ENCODE data around the gene PSAPL1. TPM values are rescaled to one million over a fixed set of nuclear protein-coding genes. Genes with fewer than 3 reads are reported as not detected.

The PSAPL1 gene
- total RNA-seq, 1 experiment from 2014 or later, result not detected

- DNase-seq (ENCODE audit: unreplicated experiment), result no peak
- ChIA-PET CTCF (interaction anchor here (0.8 to 4.8 kb wide), 10 partner anchors 9 to 343 kb away, joined by 3 to 29 read pairs (median 5); partner anchors contain the start of gene SORCS2), POLR2A (no interaction called here)
- BruUV-seq (replicated peaks), result no TSS peak
- H3K27me3 Mint-ChIP-seq (ENCODE audit: insufficient read depth, unreplicated experiment), result no peaks in the 10 kb centered on the region
- H3K4me1 Mint-ChIP-seq (ENCODE audit: insufficient read depth, unreplicated experiment), result peaks cover 10% of the 10 kb centered on the region
- H3K9me3 Mint-ChIP-seq (ENCODE audit: unreplicated experiment), result no peaks in the 10 kb centered on the region
- no peak overlapping the region for H3K27ac Mint-ChIP-seq (ENCODE audit: low read depth, unreplicated experiment)
- no peaks in the 10 kb centered on the region for H3K36me3 Mint-ChIP-seq (ENCODE audit: insufficient read depth, unreplicated experiment)
- intact Hi-C loops (cut with micrococcal nuclease), result loop anchor here (5.0 kb wide), 1 partner anchor 134 kb away; no protein-coding TSS in a partner anchor
- H3K4me3 Mint-ChIP-seq (ENCODE audit: unreplicated experiment), result no peak overlapping the region
- no peak for TF ChIP-seq CTCF (IDR thresholded peaks at IDR 0.05; ENCODE audit: unreplicated experiment)
Measured at GRCh38 chr4:7461230-7461629, 26.5 kb upstream of the PSAPL1 start.

GRCh38 chr4:7460566-7460965 lies 25.8 kb upstream of the PSAPL1 start:
- peaks cover 10% of the 10 kb centered on the region for H3K4me1 Mint-ChIP-seq (ENCODE audit: insufficient read depth, unreplicated experiment)
- DNase-seq (ENCODE audit: unreplicated experiment), result no peak
- no peaks in the 10 kb centered on the region for H3K36me3 Mint-ChIP-seq (ENCODE audit: insufficient read depth, unreplicated experiment)
- H3K9me3 Mint-ChIP-seq (ENCODE audit: unreplicated experiment), result no peaks in the 10 kb centered on the region
- no peak overlapping the region for H3K27ac Mint-ChIP-seq (ENCODE audit: low read depth, unreplicated experiment)
- no peak overlapping the region for H3K4me3 Mint-ChIP-seq (ENCODE audit: unreplicated experiment)
- BruUV-seq (replicated peaks), result no TSS peak
- POLR2A ChIA-PET, result no interaction called here
- intact Hi-C loops (cut with micrococcal nuclease), result loop anchor here (5.0 kb wide), 1 partner anchor 133 kb away; no protein-coding TSS in a partner anchor
- CTCF ChIA-PET, result interaction anchor here (0.7 to 4.8 kb wide), 7 partner anchors 10 to 344 kb away, joined by 3 to 29 read pairs (median 4); partner anchors contain the start of gene SORCS2
- TF ChIP-seq CTCF (IDR thresholded peaks at IDR 0.05; ENCODE audit: unreplicated experiment), result no peak
- H3K27me3 Mint-ChIP-seq (ENCODE audit: insufficient read depth, unreplicated experiment), result no peaks in the 10 kb centered on the region

- H3K9me3 Mint-ChIP-seq (ENCODE audit: unreplicated experiment), result no peaks in the 10 kb centered on the region
- no peaks in the 10 kb centered on the region for H3K27me3 Mint-ChIP-seq (ENCODE audit: insufficient read depth, unreplicated experiment)
- no peak for TF ChIP-seq CTCF (IDR thresholded peaks at IDR 0.05; ENCODE audit: unreplicated experiment)
- intact Hi-C loops (cut with micrococcal nuclease), result no loop called here
- no TSS peak for BruUV-seq (replicated peaks)
- H3K36me3 Mint-ChIP-seq (ENCODE audit: insufficient read depth, unreplicated experiment), result no peaks in the 10 kb centered on the region
- CTCF ChIA-PET, result interaction anchor here (0.5 kb wide), 1 partner anchor 343 kb away, joined by 3 read pairs; no protein-coding TSS in a partner anchor
- POLR2A ChIA-PET, result no interaction called here
- peaks cover 10% of the 10 kb centered on the region for H3K4me1 Mint-ChIP-seq (ENCODE audit: insufficient read depth, unreplicated experiment)
- DNase-seq (ENCODE audit: unreplicated experiment), result no peak
- H3K4me3 Mint-ChIP-seq (ENCODE audit: unreplicated experiment), result no peak overlapping the region
- H3K27ac Mint-ChIP-seq (ENCODE audit: low read depth, unreplicated experiment), result no peak overlapping the region
Measured at GRCh38 chr4:7459471-7459870, 24.7 kb upstream of the PSAPL1 start.

- no TSS peak for BruUV-seq (replicated peaks)
- H3K27ac Mint-ChIP-seq (ENCODE audit: low read depth, unreplicated experiment), result no peak overlapping the region
- H3K9me3 Mint-ChIP-seq (ENCODE audit: unreplicated experiment), result no peaks in the 10 kb centered on the region
- H3K27me3 Mint-ChIP-seq (ENCODE audit: insufficient read depth, unreplicated experiment), result no peaks in the 10 kb centered on the region
- CTCF ChIA-PET, result interaction anchor here (1.4 kb wide), 1 partner anchor 23 kb away, joined by 4 read pairs; no protein-coding TSS in a partner anchor
- H3K36me3 Mint-ChIP-seq (ENCODE audit: insufficient read depth, unreplicated experiment), result no peaks in the 10 kb centered on the region
- intact Hi-C loops (cut with micrococcal nuclease), result no loop called here
- DNase-seq (ENCODE audit: unreplicated experiment), result no peak
- POLR2A ChIA-PET, result no interaction called here
- no peak for TF ChIP-seq CTCF (IDR thresholded peaks at IDR 0.05; ENCODE audit: unreplicated experiment)
- peaks cover 10% of the 10 kb centered on the region for H3K4me1 Mint-ChIP-seq (ENCODE audit: insufficient read depth, unreplicated experiment)
- no peak overlapping the region for H3K4me3 Mint-ChIP-seq (ENCODE audit: unreplicated experiment)
Measured at GRCh38 chr4:7458477-7458876, 23.7 kb upstream of the PSAPL1 start.
